ENCODE data around the gene TRMT2A.

TRMT2A gene

GRCh38 chr22:20062043-20062765 lies 54.8 kb downstream of the TRMT2A start:
- no peak for DNase-seq
